ENCODE data around the gene KDM2B. TPM values are rescaled to one million over a fixed set of nuclear protein-coding genes. Genes with fewer than 3 reads are reported as not detected.
"Not testable (repeated sequence)": the region's sequence is repeated elsewhere in the genome, so short reads cannot be mapped to it uniquely, and the experiment has no call there.

KDM2B gene
- total RNA-seq, 3 donors from 2014 or later = 47.3 to 51.8 (median 48.6) TPM

DNA sequence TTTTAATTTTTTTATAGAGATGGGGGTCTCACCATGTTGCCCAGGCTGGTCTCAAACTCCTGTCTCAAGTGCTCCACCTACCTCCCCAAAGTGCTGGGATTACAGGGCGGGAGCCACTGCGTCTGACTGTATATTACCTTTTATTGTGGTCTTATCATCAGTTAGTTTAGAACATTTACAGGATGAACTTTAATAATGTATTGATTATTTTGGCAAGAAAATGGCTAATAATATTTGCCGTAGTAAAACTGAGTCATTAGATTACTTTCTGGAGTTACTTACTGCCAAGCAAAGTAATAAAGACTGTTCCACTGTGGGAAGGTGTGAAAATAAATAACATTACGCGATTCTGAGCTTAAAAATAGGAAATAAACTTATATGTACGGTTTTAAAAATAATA lies 21.9 kb upstream of the KDM2B start:
- no peaks in the 10 kb centered on the region for H3K27me3 Mint-ChIP-seq (ENCODE audit: low read depth)
- ATAC-seq = no peak
- no peaks in the 10 kb centered on the region for H3K36me3 Mint-ChIP-seq (ENCODE audit: insufficient read depth)
- no peaks in the 10 kb centered on the region for H3K9me3 Mint-ChIP-seq
- no peak for DNase-seq
- peaks cover 2% of the 10 kb centered on the region for H3K4me1 Mint-ChIP-seq (ENCODE audit: low read depth)
- H3K4me3 Mint-ChIP-seq = no peak overlapping the region

DNA sequence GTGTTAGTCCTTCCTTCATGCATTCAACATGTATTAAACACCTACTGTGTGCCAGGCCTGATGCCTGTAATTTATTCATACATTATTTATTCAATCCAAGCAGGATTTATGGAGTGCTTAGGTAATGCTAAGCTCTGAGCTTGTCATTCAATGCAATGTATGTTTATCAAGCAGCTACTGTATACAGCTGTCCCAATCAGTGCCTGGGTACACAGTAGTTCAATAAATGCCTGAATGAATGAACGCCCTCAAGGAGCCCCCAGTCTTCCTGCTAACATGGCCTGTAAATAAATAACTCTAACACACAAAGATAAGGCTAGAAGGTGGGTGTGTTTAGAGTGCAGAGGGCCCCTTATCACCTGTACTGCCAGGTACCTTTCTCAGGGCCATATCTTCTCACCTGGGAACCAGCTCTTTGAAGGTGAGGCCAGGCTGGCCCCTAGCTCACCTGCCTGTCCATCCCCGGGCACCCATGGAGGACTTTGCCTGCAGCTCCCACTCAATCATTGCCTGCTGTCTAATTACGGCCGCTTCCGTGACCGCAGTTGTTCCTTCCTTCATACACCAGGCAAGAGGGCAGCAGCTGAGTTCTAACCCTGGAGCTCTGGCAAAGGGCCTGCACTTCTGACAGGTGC lies 20.0 kb upstream of the KDM2B start:
- Mint-ChIP-seq H3K27me3 (ENCODE audit: low read depth) (no peaks in the 10 kb centered on the region), H3K4me3 (no peak overlapping the region), H3K36me3 (ENCODE audit: insufficient read depth) (no peaks in the 10 kb centered on the region), H3K9me3 (no peaks in the 10 kb centered on the region), H3K4me1 (ENCODE audit: low read depth) (peaks cover 2% of the 10 kb centered on the region)
- no peak for ATAC-seq
- no peak for DNase-seq

DNA sequence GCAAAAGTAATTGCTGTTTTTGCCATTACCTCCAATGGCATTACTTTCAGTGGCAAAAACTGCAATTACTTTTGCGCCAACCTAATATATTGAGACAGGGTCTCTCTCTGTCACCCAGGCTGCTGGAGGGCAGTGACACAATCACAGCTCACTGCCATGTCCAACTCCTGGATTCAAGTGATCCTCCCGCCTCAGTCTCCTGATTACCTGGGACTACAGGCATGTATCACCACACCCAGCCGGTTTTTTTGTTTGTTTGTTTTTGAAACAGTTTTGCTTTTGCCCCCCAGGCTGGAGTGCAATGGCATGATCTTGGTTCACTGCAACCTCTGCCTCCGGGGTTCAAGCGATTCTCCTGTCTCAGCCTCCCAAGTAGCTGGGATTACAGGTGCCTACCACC lies 15.7 kb upstream of the KDM2B start:
- Mint-ChIP-seq H3K36me3 (ENCODE audit: insufficient read depth) (no peaks in the 10 kb centered on the region), H3K9me3 (no peaks in the 10 kb centered on the region), H3K4me3 (no peak overlapping the region), H3K4me1 (ENCODE audit: low read depth) (peaks cover 19% of the 10 kb centered on the region), H3K27me3 (ENCODE audit: low read depth) (no peaks in the 10 kb centered on the region)
- DNase-seq (no peak), ATAC-seq (no peak)

DNA sequence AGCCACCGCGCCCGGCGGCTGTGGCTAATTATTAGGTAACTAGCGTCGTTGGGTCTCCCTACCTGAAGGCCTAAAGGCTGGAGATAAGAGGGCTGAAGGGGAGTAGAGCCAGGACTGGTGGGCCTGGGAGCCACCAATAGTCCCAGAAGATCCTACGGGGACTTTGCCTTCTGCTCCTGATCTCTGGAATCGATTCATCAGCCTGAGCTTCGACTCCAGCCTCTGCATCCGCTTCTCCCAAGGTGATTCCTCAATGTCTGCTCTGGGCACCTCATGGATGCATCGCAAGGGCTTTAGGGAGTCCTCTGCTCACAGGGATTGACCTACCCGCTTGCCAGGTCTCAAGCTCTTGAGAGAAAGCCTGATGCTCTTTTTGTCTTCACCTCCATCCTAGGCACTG lies 14.7 kb upstream of the KDM2B start:
- DNase-seq (no peak), ATAC-seq (no peak)
- Mint-ChIP-seq H3K9me3 (no peaks in the 10 kb centered on the region), H3K27me3 (ENCODE audit: low read depth) (no peaks in the 10 kb centered on the region), H3K36me3 (ENCODE audit: insufficient read depth) (no peaks in the 10 kb centered on the region), H3K4me1 (ENCODE audit: low read depth) (peaks cover 28% of the 10 kb centered on the region), H3K4me3 (no peak overlapping the region)

DNA sequence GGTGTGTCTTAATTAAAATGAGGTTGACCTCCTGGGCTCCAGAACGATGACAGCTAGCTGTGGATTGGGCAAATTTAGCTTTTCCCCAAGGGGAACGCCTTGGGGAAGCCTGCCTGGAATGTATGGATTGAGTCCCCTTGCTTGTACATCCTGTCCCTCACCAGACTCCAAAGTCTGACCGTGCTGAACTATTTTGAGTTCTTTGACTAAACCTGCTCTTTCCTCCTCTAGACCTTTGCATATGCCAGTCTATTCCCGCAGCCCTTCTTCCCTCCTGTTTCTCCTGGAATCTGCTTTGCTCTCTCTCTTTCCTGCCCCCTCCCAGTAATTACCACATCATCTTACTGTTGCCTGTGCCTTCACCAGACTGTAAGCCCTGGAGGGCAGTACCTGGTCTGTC lies 11.5 kb upstream of the KDM2B start:
- Mint-ChIP-seq H3K4me3 (no peak overlapping the region), H3K27me3 (ENCODE audit: low read depth) (no peaks in the 10 kb centered on the region), H3K36me3 (ENCODE audit: insufficient read depth) (no peaks in the 10 kb centered on the region), H3K9me3 (no peaks in the 10 kb centered on the region), H3K4me1 (ENCODE audit: low read depth) (peaks cover 33% of the 10 kb centered on the region)
- ATAC-seq (no peak), DNase-seq (no peak)

DNA sequence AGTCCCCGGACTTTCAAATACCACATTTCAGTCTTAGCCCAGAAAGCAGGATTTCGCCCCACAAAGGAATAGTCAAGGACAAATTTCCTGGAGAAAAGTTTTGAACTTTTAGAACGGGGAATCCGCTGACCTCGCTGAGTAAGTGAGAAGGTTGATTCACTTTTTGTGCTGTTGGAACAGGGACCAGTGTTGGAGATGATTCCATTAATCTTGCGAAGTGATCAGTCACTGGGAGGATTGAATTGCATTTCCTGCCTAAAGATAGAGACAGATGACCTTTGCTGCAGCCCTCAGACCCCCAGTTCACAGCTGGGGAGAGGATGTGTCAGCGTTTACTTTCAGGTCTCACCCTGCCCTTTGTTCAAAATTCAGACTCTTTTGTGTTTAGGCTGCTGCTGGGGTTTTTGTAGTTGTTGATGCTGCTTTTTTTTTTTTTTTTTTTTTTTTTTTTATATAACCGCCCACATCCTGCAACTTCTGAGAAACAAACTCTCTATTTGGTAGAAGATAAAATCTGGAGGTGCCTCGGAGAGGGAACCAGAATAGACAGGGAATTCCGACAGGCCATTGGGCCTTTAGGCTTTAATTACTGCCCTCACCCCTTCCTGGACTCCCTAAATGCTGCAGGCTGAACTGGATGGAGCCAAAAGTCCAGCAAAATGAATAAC lies 9.8 kb upstream of the KDM2B start:
- peak; percentile 84 to 89 for ATAC-seq
- peak overlapping the region; percentile 83 for H3K4me3 Mint-ChIP-seq

DNA sequence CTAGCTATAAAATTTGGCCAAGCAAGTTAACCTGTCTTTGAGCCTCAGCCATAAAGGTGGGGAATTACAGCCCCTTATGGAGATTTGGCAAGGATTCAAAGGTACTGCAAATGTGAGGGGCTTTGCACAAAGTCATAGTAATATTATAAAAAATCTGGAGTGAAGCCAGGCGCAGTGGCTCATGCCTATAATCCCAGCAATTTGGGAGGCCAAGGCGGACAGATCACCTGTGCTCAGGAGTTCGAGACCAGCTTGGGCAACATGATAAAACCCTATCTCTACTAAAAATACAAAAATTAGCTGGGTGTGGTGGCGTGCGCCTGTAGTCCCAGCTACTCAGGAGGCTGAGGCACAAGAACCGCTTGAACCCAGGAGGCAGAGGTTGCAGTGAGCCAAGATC lies 4.1 kb upstream of the KDM2B start:
- H3K27me3 Mint-ChIP-seq (ENCODE audit: low read depth); H3K4me3 Mint-ChIP-seq; H3K36me3 Mint-ChIP-seq (ENCODE audit: insufficient read depth); ATAC-seq; DNase-seq; H3K9me3 Mint-ChIP-seq: not testable (repeated sequence)
- H3K4me1 Mint-ChIP-seq (ENCODE audit: low read depth) = peaks cover 32% of the 10 kb centered on the region

More for the DNA sequence above, 9.8 kb upstream of the KDM2B start:
- no peaks in the 10 kb centered on the region for H3K36me3 Mint-ChIP-seq (ENCODE audit: insufficient read depth)
- peaks cover 34% of the 10 kb centered on the region for H3K4me1 Mint-ChIP-seq (ENCODE audit: low read depth)
- H3K9me3 Mint-ChIP-seq = no peaks in the 10 kb centered on the region
- DNase-seq = peak; percentile 64
- no peaks in the 10 kb centered on the region for H3K27me3 Mint-ChIP-seq (ENCODE audit: low read depth)

DNA sequence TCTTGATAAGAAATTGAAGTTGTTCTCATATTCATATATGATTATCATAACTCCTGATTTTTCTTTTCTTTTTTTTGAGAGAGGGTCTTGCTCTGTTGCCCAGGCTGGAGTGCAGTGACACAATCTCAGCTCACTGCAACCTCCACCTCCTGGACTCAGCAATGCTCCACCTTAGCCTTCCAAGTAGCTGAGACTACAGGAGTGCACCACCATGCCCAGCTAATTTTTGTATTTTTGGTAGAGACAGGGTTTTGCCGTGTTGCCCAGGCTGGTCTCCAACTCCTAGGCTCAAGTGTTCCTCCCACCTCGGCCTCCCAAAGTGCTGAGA lies 2.5 kb upstream of the KDM2B start:
- H3K4me3 Mint-ChIP-seq; ATAC-seq; H3K36me3 Mint-ChIP-seq (ENCODE audit: insufficient read depth); H3K9me3 Mint-ChIP-seq; H3K27me3 Mint-ChIP-seq (ENCODE audit: low read depth); DNase-seq: not testable (repeated sequence)
- H3K4me1 Mint-ChIP-seq (ENCODE audit: low read depth) = peaks cover 31% of the 10 kb centered on the region

DNA sequence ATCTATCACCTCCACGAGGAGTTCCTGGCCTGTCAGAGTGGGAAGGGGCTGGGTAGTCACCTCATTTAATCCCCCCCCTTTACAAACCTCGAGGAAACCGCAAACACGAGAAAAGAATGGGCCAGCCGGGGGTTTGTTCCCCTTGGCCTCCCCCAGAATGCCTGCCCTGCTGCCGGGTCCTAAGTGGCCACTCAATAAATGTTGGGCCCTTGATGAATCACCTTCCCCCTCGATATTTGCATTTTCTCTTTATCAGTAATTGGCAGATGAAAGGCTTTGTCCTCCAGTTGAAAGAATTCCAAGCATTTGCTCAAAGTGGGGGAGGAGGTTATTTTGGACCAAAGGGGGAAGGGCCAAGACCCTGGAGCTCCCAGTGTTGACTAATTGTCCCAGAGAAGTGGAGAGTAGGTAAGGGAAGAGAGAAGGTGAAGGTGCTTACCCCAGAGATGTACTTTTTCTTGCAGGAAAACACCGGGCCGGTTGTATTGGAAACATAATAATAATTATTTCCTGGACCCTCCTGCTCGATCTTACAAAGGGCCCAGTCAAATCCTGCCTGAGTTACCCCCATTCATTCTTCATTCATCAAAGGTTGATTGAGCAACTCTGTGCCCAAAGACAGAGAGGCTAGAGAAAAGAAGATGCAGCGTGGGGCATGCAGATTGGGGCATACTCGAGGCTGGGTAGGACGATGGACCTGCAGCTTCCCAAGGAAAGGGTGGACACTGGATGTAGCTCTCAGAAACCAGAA lies 1.9 kb upstream of the KDM2B start:
- Mint-ChIP-seq H3K4me3 (no peak overlapping the region), H3K36me3 (ENCODE audit: insufficient read depth) (no peaks in the 10 kb centered on the region), H3K9me3 (no peaks in the 10 kb centered on the region), H3K4me1 (ENCODE audit: low read depth) (peaks cover 33% of the 10 kb centered on the region), H3K27me3 (ENCODE audit: low read depth) (no peaks in the 10 kb centered on the region)
- ATAC-seq (no peak), DNase-seq (no peak)

DNA sequence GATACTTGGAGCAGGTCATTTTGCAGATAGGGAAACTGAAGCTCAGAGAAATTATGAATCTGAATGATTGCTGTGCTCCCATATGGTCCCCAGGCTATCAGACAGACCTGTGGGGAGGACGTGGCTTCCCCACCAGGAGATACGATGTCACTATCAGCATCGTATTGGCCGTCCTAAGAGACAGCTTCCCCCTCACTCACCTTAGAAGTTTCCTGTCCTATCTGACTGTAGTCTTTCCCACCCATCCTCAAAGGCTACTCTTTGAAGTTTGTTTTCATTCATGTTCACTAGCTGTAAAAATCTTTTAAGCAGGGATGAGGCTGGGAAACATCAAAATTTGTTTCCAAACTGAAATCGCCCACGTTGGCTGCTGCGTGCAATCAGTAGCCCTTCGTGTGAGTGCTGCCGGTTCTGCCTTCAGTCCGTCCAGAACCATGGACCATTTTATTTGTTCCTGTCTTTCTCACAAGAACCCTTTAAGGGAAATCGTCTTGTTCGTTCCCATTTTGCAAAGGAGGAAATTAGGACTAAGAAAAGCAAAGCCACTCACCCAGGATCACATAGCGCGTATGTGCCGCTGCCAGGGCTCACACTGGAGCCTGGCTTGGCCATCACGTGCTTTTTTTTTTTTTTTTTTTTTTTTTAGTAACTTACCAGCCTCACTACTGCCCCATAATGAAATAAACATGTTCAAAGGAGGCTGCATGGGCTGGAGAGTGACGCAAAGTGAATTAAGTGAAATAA lies 1.0 kb upstream of the KDM2B start:
- ATAC-seq (no peak), DNase-seq (no peak)
- Mint-ChIP-seq H3K9me3 (no peaks in the 10 kb centered on the region), H3K27me3 (ENCODE audit: low read depth) (no peaks in the 10 kb centered on the region), H3K4me3 (peak overlapping the region; percentile 93), H3K36me3 (ENCODE audit: insufficient read depth) (no peaks in the 10 kb centered on the region), H3K4me1 (ENCODE audit: low read depth) (peaks cover 39% of the 10 kb centered on the region)

DNA sequence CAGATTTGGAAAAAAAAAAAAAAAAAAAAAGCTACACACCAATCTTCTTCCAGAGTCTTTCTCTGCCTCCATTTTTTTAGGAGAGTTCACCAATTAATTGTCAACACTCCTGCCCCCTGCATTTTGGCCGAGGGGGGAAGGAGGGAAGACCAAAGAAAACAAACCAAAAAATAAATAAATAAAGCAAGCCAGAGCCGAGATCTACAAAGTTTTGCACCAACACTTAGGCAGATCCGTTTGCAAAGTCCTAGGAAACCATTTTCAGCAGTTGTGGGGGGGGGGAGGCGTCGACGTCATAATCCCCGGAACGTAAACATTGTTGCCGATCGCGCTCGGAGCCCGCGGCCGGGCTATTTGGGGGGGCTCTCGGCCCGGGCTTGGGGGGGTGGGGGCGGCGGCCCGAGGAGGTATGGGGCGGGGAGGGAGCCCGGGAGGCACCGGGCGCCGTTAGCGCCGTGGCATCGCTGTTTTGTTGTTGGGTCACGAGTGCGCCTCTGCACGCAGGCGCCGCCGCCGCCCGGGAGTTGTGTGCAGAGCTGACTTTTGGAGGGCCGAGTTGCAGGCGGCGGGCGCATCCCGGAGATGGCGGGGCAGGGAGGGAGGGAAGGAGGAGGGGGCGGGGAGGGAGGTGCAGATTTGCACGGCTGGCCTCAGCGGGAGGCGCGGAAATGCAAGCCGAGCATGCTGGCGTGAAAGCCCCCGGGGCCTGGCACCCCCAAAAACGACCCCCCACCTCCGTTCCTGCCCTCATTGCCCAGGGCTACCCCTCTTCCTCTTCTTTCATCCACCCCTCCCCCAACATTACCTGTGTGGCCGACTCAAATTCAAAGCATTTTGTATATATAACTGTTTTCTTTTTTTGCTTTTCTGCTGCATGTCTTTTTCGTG lies 598 bp downstream of the KDM2B start:
- ATAC-seq (peak; percentile 69 to 73), DNase-seq (peak; percentile 61)
- Mint-ChIP-seq H3K9me3 (no peaks in the 10 kb centered on the region), H3K27me3 (ENCODE audit: low read depth) (no peaks in the 10 kb centered on the region), H3K36me3 (ENCODE audit: insufficient read depth) (peaks cover 4% of the 10 kb centered on the region), H3K4me1 (ENCODE audit: low read depth) (peaks cover 36% of the 10 kb centered on the region), H3K4me3 (peak overlapping the region; percentile 93)

DNA sequence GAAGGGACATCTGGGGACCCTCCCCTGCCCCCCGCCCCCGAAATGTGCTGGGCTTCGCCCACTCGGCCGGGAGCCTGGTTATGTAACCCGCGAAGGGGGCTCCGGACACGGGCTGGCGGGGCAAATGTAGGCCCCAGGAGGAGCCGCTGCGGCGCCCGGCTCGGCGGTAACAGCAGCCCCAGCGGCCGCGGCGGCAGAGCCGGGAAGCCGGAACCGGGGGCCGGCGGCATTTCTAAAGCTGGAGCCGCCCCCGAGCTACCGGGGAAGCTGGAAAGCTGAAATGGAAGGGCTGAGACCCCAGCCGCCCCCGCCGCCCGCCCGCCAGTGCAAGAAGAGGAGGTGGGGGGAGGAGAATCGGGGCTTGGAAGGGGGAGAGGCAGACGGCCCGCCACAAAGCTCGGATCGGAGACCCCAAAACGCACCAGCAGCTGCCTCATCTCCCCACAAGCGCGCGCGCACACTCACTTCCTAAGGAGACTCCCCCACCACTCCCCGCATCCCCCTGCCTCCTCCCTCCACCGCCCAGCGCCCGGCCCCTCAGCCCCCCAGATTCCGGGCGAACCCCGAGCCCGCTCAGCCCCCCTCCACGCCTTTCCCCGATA lies 1.5 kb downstream of the KDM2B start:
- H3K27me3 Mint-ChIP-seq (ENCODE audit: low read depth) = no peaks in the 10 kb centered on the region
- peak; percentile 20 for DNase-seq
- ATAC-seq = peak; percentile 25 to 33
- H3K9me3 Mint-ChIP-seq = no peaks in the 10 kb centered on the region
- peaks cover 36% of the 10 kb centered on the region for H3K4me1 Mint-ChIP-seq (ENCODE audit: low read depth)
- peak overlapping the region; percentile 93 for H3K4me3 Mint-ChIP-seq
- peaks cover 7% of the 10 kb centered on the region for H3K36me3 Mint-ChIP-seq (ENCODE audit: insufficient read depth)

Data from activated T-cell treated with anti-CD3 and anti-CD28 coated beads, Interleukin-2, amount 50 U/mL, for 4 hours (primary cell).